Measurements from ENCODE around the gene SATB2.

The SATB2 gene

GRCh38 chr2:199348871-199349270 is 108.9 kb downstream of the SATB2 start:
- no peaks in the 10 kb centered on the region for H3K4me1 Mint-ChIP-seq
- no peak overlapping the region for H3K4me3 Mint-ChIP-seq
- ATAC-seq (no peak), DNase-seq (ENCODE audit: low spot score in 2 of 2) (no peak)
- no peak overlapping the region for H3K27ac Mint-ChIP-seq
- H3K36me3 Mint-ChIP-seq, result no peaks in the 10 kb centered on the region
- no peaks in the 10 kb centered on the region for H3K9me3 Mint-ChIP-seq

- Mint-ChIP-seq H3K4me1 (no peaks in the 10 kb centered on the region), H3K36me3 (no peaks in the 10 kb centered on the region), H3K27ac (no peak overlapping the region), H3K4me3 (no peak overlapping the region), H3K9me3 (no peaks in the 10 kb centered on the region)
- no peak for DNase-seq (ENCODE audit: low spot score in 2 of 2)
- ATAC-seq, result no peak
Observed at GRCh38 chr2:199344012-199344411, 113.7 kb downstream of the SATB2 start.

- H3K9me3 Mint-ChIP-seq, result no peaks in the 10 kb centered on the region
- ATAC-seq, result no peak
- no peaks in the 10 kb centered on the region for H3K36me3 Mint-ChIP-seq
- no peak overlapping the region for H3K4me3 Mint-ChIP-seq
- no peak overlapping the region for H3K27ac Mint-ChIP-seq
- H3K4me1 Mint-ChIP-seq, result no peaks in the 10 kb centered on the region
- DNase-seq (ENCODE audit: low spot score in 2 of 2), result no peak
Observed at GRCh38 chr2:199342334-199342733, 115.4 kb downstream of the SATB2 start.

DNA sequence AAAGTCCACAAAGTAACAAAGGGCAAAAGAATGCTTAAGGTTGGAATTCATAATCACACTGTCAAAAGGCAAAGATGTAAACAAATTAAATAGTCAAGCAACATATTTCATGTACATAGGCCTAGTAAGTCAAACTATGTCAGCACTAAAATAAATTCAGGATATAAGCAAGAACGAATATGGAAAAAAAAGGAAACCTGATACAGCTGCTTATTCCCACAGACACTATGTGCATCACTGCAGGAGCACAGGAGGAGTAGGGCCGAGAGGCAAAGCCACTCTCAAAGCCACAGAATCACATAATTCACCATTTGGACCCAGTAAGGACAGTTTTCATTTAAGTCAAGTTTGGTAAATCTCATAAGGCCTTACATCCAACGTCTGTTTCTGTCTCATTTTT is 116.6 kb downstream of the SATB2 start:
- no peak for DNase-seq (ENCODE audit: low spot score in 2 of 2)
- no peaks in the 10 kb centered on the region for H3K36me3 Mint-ChIP-seq
- H3K4me3 Mint-ChIP-seq, result no peak overlapping the region
- no peaks in the 10 kb centered on the region for H3K4me1 Mint-ChIP-seq
- H3K9me3 Mint-ChIP-seq, result no peaks in the 10 kb centered on the region
- H3K27ac Mint-ChIP-seq, result no peak overlapping the region
- ATAC-seq, result no peak

- H3K36me3 Mint-ChIP-seq, result no peaks in the 10 kb centered on the region
- ATAC-seq (no peak), DNase-seq (ENCODE audit: low spot score in 2 of 2) (no peak)
- no peak overlapping the region for H3K4me3 Mint-ChIP-seq
- H3K4me1 Mint-ChIP-seq, result no peaks in the 10 kb centered on the region
- H3K27ac Mint-ChIP-seq, result no peak overlapping the region
- no peaks in the 10 kb centered on the region for H3K9me3 Mint-ChIP-seq
Observed at GRCh38 chr2:199339891-199340605, 117.7 kb downstream of the SATB2 start.

DNA sequence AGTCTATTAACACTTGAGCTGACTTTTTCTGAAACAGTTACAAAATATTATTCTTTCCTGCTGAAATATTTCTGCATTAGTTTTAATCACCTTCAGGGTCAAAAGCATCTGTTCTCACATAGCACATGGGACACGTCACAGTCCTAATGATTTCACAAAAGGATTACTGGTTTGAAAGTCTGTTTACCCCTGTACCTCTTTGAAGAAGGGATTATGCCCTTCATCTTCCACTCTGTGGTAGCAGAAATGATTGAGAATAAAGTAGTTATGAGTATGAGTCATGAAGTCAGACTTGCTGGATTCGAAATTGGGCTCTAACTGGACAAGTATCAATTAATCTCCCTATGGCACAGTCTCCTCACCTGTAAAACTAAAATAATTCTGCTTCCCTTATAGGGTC is 121.2 kb downstream of the SATB2 start:
- DNase-seq (ENCODE audit: low spot score in 2 of 2) (no peak), ATAC-seq (no peak)
- Mint-ChIP-seq H3K4me3 (no peak overlapping the region), H3K36me3 (no peaks in the 10 kb centered on the region), H3K27ac (no peak overlapping the region), H3K4me1 (no peaks in the 10 kb centered on the region), H3K9me3 (no peaks in the 10 kb centered on the region)

- DNase-seq (ENCODE audit: low spot score in 2 of 2) (no peak), ATAC-seq (no peak)
- Mint-ChIP-seq H3K4me1 (no peaks in the 10 kb centered on the region), H3K9me3 (no peaks in the 10 kb centered on the region), H3K36me3 (no peaks in the 10 kb centered on the region), H3K4me3 (no peak overlapping the region), H3K27ac (no peak overlapping the region)
Observed at GRCh38 chr2:199335502-199335901, 122.2 kb downstream of the SATB2 start.

DNA sequence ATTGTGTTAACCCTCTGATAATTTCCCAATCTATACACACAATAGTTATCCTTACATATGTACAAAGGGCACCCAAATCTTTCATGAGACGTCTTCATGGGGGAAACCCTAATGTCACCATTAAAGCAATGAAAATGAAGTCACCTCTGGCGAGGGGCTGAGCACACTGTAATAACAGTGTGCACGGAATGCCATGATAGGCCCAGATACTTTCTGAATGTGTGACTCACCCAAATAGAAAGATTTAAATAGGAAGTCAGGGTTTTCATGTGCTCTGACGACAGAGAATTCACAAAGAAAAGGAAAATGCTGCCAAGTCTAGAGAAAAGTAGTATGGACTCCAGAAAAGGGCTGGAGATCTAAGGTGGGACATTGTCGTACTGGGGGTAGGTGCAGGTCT is 128.3 kb downstream of the SATB2 start:
- no peak overlapping the region for H3K4me3 Mint-ChIP-seq
- ATAC-seq (no peak), DNase-seq (ENCODE audit: low spot score in 2 of 2) (no peak)
- H3K4me1 Mint-ChIP-seq, result no peaks in the 10 kb centered on the region
- H3K36me3 Mint-ChIP-seq, result no peaks in the 10 kb centered on the region
- no peaks in the 10 kb centered on the region for H3K9me3 Mint-ChIP-seq
- no peak overlapping the region for H3K27ac Mint-ChIP-seq

- H3K4me1 Mint-ChIP-seq, result no peaks in the 10 kb centered on the region
Observed at GRCh38 chr2:199329031-199329430, 128.7 kb downstream of the SATB2 start.

GRCh38 chr2:199325881-199326280 is 131.9 kb downstream of the SATB2 start:
- no peak overlapping the region for H3K4me3 Mint-ChIP-seq

More at GRCh38 chr2:199329031-199329430, 128.7 kb downstream of the SATB2 start:
- Mint-ChIP-seq H3K27ac (no peak overlapping the region), H3K4me3 (no peak overlapping the region), H3K9me3 (no peaks in the 10 kb centered on the region), H3K36me3 (no peaks in the 10 kb centered on the region)
- no peak for ATAC-seq
- DNase-seq (ENCODE audit: low spot score in 2 of 2), result no peak

GRCh38 chr2:199322151-199322550 is 135.6 kb downstream of the SATB2 start:
- DNase-seq (ENCODE audit: low spot score in 2 of 2) (no peak), ATAC-seq (no peak)
- Mint-ChIP-seq H3K4me1 (no peaks in the 10 kb centered on the region), H3K4me3 (no peak overlapping the region), H3K36me3 (no peaks in the 10 kb centered on the region), H3K27ac (no peak overlapping the region), H3K9me3 (no peaks in the 10 kb centered on the region)

More at GRCh38 chr2:199325881-199326280, 131.9 kb downstream of the SATB2 start:
- Mint-ChIP-seq H3K36me3 (no peaks in the 10 kb centered on the region), H3K9me3 (no peaks in the 10 kb centered on the region), H3K27ac (no peak overlapping the region), H3K4me1 (no peaks in the 10 kb centered on the region)
- DNase-seq (ENCODE audit: low spot score in 2 of 2), result no peak
- no peak for ATAC-seq

DNA sequence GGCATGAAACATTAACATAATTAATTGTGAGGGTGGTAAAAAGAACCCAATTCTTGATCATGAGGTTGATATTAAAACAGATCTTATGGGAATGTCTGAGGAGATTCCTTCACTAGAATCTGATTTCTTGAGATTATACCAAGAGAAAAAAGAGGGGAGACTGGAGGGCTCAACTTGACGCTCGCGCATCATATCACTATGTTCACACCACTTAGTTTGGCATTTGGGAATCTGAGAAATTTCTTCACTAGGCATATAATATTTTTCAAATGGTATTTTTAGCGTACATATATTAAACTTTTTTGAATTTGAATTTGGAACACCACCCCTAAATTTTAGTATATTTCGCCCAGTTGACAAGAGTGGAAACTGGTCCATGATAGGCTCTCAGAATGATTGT is 140.1 kb downstream of the SATB2 start:
- no peak overlapping the region for H3K27ac Mint-ChIP-seq
- DNase-seq (ENCODE audit: low spot score in 2 of 2) (no peak), ATAC-seq (no peak)
- no peaks in the 10 kb centered on the region for H3K4me1 Mint-ChIP-seq
- H3K36me3 Mint-ChIP-seq, result no peaks in the 10 kb centered on the region
- H3K9me3 Mint-ChIP-seq, result peaks cover 2% of the 10 kb centered on the region
- no peak overlapping the region for H3K4me3 Mint-ChIP-seq

GRCh38 chr2:199316851-199317250 is 140.9 kb downstream of the SATB2 start:
- DNase-seq (ENCODE audit: low spot score in 2 of 2) (no peak), ATAC-seq (no peak)
- Mint-ChIP-seq H3K27ac (no peak overlapping the region), H3K36me3 (no peaks in the 10 kb centered on the region), H3K4me1 (no peaks in the 10 kb centered on the region), H3K4me3 (no peak overlapping the region), H3K9me3 (peaks cover 2% of the 10 kb centered on the region)

- Mint-ChIP-seq H3K4me1 (no peaks in the 10 kb centered on the region), H3K36me3 (no peaks in the 10 kb centered on the region), H3K9me3 (peaks cover 2% of the 10 kb centered on the region), H3K27ac (no peak overlapping the region), H3K4me3 (no peak overlapping the region)
- no peak for ATAC-seq
- no peak for DNase-seq (ENCODE audit: low spot score in 2 of 2)
Observed at GRCh38 chr2:199315299-199316179, 142.2 kb downstream of the SATB2 start.

DNA sequence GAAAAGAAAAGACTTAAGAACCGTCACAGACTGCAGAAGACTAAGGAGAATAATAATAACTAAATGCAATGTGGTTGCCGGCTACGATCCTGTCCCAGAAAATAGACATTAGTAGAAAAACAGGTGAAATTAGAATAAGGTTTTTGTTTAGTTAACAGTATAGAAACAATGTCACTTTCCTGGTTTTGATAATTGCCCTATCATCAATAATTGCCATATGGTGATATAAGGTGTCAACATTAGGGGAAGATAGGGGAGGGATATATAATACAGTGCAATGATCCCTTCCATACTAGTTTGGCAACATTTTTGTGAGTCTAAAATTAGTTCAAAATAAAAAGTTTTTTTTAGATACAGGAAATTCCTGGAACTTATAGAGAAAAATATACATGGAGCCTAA is 144.8 kb downstream of the SATB2 start:
- Mint-ChIP-seq H3K4me1 (no peaks in the 10 kb centered on the region), H3K36me3 (no peaks in the 10 kb centered on the region), H3K9me3 (peaks cover 2% of the 10 kb centered on the region), H3K4me3 (no peak overlapping the region), H3K27ac (no peak overlapping the region)
- ATAC-seq (no peak), DNase-seq (ENCODE audit: low spot score in 2 of 2) (no peak)
